Endodermal cell (in vitro differentiated cells): ENCODE data around the gene ARAF. TPM values are rescaled to one million over a fixed set of nuclear protein-coding genes. Genes with fewer than 3 reads are reported as not detected.

Experiments used
- DNase-seq: peaks from one replicate; pipeline ENCODE4 v3.0.0-alpha.2; 2017
- H3K27ac ChIP-seq: 2 replicates; pipeline ENCODE4 v1.5.1; 2013; ENCODE audit warnings: mild to moderate bottlenecking, low read depth, low read length, moderate library complexity
- H3K27me3 ChIP-seq: 2 replicates; pipeline ENCODE4 v1.6.1; 2013; ENCODE audit warnings: mild to moderate bottlenecking, low read length, moderate library complexity; ENCODE audit not compliant: insufficient read depth, control insufficient read depth, poor library complexity, severe bottlenecking
- H3K36me3 ChIP-seq: 2 replicates; pipeline ENCODE4 v1.7.0; 2013; ENCODE audit warnings: mild to moderate bottlenecking, low read length, moderate library complexity; ENCODE audit not compliant: control insufficient read depth, insufficient read depth
- H3K4me1 ChIP-seq: one replicate; pipeline ENCODE4 v1.7.0; 2013; ENCODE audit warnings: low read length; ENCODE audit not compliant: control insufficient read depth, insufficient read depth
- H3K4me3 ChIP-seq: 2 replicates; pipeline ENCODE4 v1.5.1; 2013; ENCODE audit warnings: mild to moderate bottlenecking, low read length, moderate library complexity
- H3K9ac ChIP-seq: 2 replicates; pipeline ENCODE4 v1.6.1; 2013; ENCODE audit warnings: mild to moderate bottlenecking, low read length, moderate library complexity; ENCODE audit not compliant: poor library complexity, severe bottlenecking; ENCODE audit errors: extremely low read depth
- H3K9me3 ChIP-seq: 2 replicates; pipeline ENCODE4 v1.6.1; 2013; ENCODE audit warnings: mild to moderate bottlenecking, low read length, moderate library complexity; ENCODE audit not compliant: control insufficient read depth
- H3K27ac Mint-ChIP-seq: 2 replicates; pipeline ENCODE4 v1.8.0; 2020; ENCODE audit warnings: mixed read lengths
- H3K27me3 Mint-ChIP-seq: 2 replicates; pipeline ENCODE4 v1.8.0; 2021; ENCODE audit warnings: mild to moderate bottlenecking, mixed read lengths; ENCODE audit not compliant: insufficient read depth
- H3K36me3 Mint-ChIP-seq: 2 replicates; pipeline ENCODE4 v1.8.0; 2020; ENCODE audit warnings: low read depth, mixed read lengths
- H3K4me1 Mint-ChIP-seq: 2 replicates; pipeline ENCODE4 v1.8.0; 2020; ENCODE audit warnings: mixed read lengths
- H3K4me3 Mint-ChIP-seq: 2 replicates; pipeline ENCODE4 v1.8.0; 2020; ENCODE audit warnings: mild to moderate bottlenecking, moderate library complexity, mixed read lengths
- H3K9me3 Mint-ChIP-seq: 2 replicates; pipeline ENCODE4 v1.8.0; 2020; ENCODE audit warnings: mild to moderate bottlenecking, mixed read lengths
- WGBS, 2 experiments: methylation state at CpG; one replicate each; pipeline versions ENCODE4 v1.1.5 to v1.1.7; 2013; ENCODE audit warnings: missing lambda C conversion rate in 2 of 2, mixed read lengths in 1 of 2; ENCODE audit not compliant: insufficient coverage in 1 of 2, insufficient read length in 1 of 2; 5-methylcytosine and 5-hydroxymethylcytosine counted together
- total RNA-seq, 2 donors: library from RNA; stranded (reverse); fragmentation: NEBNext Ultra II Directional in 1 of 2; extraction: Animal tissue kit (Norgen Biotek cat#: 25700) in 1 of 2; gene quantifications; 2 replicates in 1 of 2; 3 replicates in 1 of 2; pipeline ENCODE4 v1.2.1, GENCODE V29; 2021
- TF ChIP-seq, protein P1 (sequence below): fragments of 200-600 bp; sonication (generic); conservative IDR thresholded peaks from 2 replicates; pipeline ENCODE4 v1.5.0; 2021; ENCODE audit warnings: antibody characterized with exemption, mild to moderate bottlenecking

The ARAF gene
- total RNA-seq, 2 donors from 2014 or later, result 47.7 to 48.7 TPM

DNA sequence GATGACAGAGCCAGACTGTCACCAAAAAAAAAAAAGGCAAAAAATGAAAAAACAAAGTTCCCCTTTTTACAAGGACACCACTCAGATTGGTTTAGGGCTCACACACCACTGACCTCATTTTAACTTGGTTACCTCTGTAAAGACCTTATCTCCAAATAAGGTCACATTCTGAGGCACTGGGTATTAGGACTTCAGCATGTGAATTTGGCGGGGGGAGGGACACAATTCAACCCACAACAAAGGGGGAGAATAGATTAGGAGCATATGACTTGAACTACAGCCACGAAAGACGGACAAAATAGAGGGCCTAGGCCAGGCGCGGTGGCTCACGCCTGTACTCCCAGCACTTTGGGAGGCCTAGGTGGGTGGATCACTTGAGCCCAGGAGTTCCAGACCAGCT, 31.0 kb upstream of the ARAF start:
- Histone ChIP-seq H3K4me3 (no peak overlapping the region), H3K27ac (no peak overlapping the region), H3K27me3 (no peaks in the 10 kb centered on the region), H3K4me1 (no peaks in the 10 kb centered on the region), H3K9ac (no peak overlapping the region), H3K36me3 (no peaks in the 10 kb centered on the region), H3K9me3 (no peaks in the 10 kb centered on the region)
- H3K4me3 Mint-ChIP-seq, result no peak overlapping the region
- peaks cover 2% of the 10 kb centered on the region for H3K27me3 Mint-ChIP-seq
- H3K36me3 Mint-ChIP-seq, result no peaks in the 10 kb centered on the region
- no peak overlapping the region for H3K27ac Mint-ChIP-seq
- no peak for DNase-seq
- 98 to 100% methylated on average over 3 to 5 of the region's 6 CpGs for WGBS, 2 experiments
- TF ChIP-seq, protein P1, sequence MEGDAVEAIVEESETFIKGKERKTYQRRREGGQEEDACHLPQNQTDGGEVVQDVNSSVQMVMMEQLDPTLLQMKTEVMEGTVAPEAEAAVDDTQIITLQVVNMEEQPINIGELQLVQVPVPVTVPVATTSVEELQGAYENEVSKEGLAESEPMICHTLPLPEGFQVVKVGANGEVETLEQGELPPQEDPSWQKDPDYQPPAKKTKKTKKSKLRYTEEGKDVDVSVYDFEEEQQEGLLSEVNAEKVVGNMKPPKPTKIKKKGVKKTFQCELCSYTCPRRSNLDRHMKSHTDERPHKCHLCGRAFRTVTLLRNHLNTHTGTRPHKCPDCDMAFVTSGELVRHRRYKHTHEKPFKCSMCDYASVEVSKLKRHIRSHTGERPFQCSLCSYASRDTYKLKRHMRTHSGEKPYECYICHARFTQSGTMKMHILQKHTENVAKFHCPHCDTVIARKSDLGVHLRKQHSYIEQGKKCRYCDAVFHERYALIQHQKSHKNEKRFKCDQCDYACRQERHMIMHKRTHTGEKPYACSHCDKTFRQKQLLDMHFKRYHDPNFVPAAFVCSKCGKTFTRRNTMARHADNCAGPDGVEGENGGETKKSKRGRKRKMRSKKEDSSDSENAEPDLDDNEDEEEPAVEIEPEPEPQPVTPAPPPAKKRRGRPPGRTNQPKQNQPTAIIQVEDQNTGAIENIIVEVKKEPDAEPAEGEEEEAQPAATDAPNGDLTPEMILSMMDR, result no peak
- H3K4me1 Mint-ChIP-seq, result peaks cover 2% of the 10 kb centered on the region
- H3K9me3 Mint-ChIP-seq, result peaks cover 60% of the 10 kb centered on the region

DNA sequence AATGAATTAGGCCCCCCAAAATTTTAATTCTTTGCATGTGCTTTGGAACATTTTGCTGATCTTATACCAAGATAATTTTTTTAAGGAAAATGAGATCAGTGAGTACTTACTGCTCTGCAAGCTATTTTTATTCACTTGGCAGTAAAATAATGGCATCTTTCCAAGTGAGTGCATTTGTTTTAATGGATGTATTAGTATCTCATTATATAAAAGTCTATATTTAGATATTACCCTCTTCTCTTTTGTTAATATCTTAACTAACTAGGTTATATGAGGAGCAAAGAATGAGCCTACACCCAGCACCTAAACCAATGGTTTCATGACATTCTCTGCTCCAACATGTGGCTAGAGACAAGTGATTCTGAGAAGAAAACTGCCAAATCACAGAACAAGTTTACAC, 21.1 kb upstream of the ARAF start:
- Histone ChIP-seq H3K27me3 (no peaks in the 10 kb centered on the region), H3K4me1 (no peaks in the 10 kb centered on the region), H3K9ac (no peak overlapping the region), H3K36me3 (no peaks in the 10 kb centered on the region), H3K9me3 (no peaks in the 10 kb centered on the region), H3K27ac (no peak overlapping the region), H3K4me3 (no peak overlapping the region)
- DNase-seq, result no peak
- H3K36me3 Mint-ChIP-seq, result no peaks in the 10 kb centered on the region
- peaks cover 47% of the 10 kb centered on the region for H3K9me3 Mint-ChIP-seq
- H3K4me3 Mint-ChIP-seq, result no peak overlapping the region
- no peaks in the 10 kb centered on the region for H3K4me1 Mint-ChIP-seq
- TF ChIP-seq, protein P1, result no peak
- H3K27me3 Mint-ChIP-seq, result no peaks in the 10 kb centered on the region
- H3K27ac Mint-ChIP-seq, result no peak overlapping the region

DNA sequence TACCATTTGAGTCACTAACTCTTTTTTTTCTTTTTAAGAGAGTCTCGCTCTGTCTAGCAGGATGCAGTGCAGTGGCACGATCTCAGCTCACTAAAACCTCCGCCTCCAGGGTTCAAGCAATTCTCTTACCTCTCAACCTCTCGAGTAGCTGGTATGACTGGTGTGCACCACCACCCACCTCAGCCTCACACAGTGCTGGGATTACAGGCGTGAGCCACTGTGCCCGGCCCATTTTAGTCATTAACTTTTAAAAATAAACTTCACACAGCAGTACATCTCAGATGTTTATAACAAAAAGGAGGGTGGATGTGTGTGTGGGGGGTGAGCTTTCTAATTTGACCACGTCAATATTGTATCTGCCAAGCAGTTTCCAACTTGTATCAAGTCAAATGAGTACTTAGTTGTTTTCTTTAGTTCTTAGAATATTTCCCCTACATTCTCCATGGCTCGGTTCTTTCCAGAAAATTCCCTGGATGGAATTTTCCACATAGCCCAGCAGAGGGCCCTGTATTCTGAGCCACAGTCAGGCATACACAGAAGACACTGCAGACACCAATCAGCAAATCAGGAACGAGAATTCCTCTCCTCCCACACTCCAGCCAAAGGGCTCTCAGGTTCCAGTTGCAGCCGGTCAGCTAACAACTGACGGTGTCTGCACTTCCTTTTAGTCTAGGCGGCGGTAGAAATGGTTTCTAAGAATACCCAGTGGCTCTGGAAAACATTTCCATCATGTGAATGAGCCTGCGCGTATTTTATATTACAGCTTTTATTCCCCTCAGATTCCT, 20.1 kb upstream of the ARAF start:
- Mint-ChIP-seq H3K4me3 (no peak overlapping the region), H3K36me3 (no peaks in the 10 kb centered on the region), H3K27me3 (no peaks in the 10 kb centered on the region), H3K27ac (peak overlapping the region; percentile 68), H3K4me1 (no peaks in the 10 kb centered on the region), H3K9me3 (peaks cover 46% of the 10 kb centered on the region)
- Histone ChIP-seq H3K27me3 (no peaks in the 10 kb centered on the region), H3K9me3 (no peaks in the 10 kb centered on the region), H3K27ac (no peak overlapping the region), H3K4me3 (no peak overlapping the region), H3K9ac (peak overlapping the region; percentile 20), H3K4me1 (no peaks in the 10 kb centered on the region), H3K36me3 (no peaks in the 10 kb centered on the region)
- WGBS, 2 experiments, result 20 to 43% methylated on average over 5 to 11 of the region's 15 CpGs
- TF ChIP-seq, protein P1, result peak; percentile 70
- DNase-seq, result peak; percentile 85
